Transverse colon (tissue), 4 donors: ENCODE measurements around the gene DAZAP1. TPM values are rescaled to one million over a fixed set of nuclear protein-coding genes. Genes with fewer than 3 reads are reported as not detected.

Experiments used
- DNase-seq: peaks from one replicate; pipeline ENCODE4 v3.0.0-alpha.2; 2019
- H3K27ac ChIP-seq, 4 donors: fragments of 200-600 bp; sonication (generic); 2 replicates each; pipeline ENCODE4 v1.5.1; 2016 to 2018; ENCODE audit warnings: inconsistent platforms in 4 of 4
- H3K27me3 ChIP-seq: fragments of 200-600 bp; sonication (generic); 2 replicates; pipeline ENCODE4 v1.5.1; 2017; ENCODE audit warnings: inconsistent platforms
- H3K36me3 ChIP-seq, 4 donors: fragments of 200-600 bp; sonication (generic); 2 replicates each; pipeline ENCODE4 v1.5.1; 2017 to 2019; ENCODE audit warnings: inconsistent platforms in 4 of 4
- H3K4me1 ChIP-seq, 4 donors: fragments of 200-600 bp; sonication (generic); 2 replicates each; pipeline ENCODE4 v1.5.1; 2017 to 2020; ENCODE audit warnings: inconsistent platforms in 4 of 4
- H3K4me3 ChIP-seq, 4 donors: fragments of 200-600 bp; sonication (generic); 1 replicate in 1 of 4; 2 replicates in 3 of 4; pipeline versions ENCODE4 v1.5.1 to v1.6.1; 2017 to 2019; ENCODE audit warnings: inconsistent platforms in 4 of 4
- H3K9me3 ChIP-seq, 2 donors: fragments of 200-600 bp; sonication (generic); 2 replicates each; pipeline ENCODE4 v1.5.1; 2017 to 2019; ENCODE audit warnings: inconsistent platforms in 2 of 2
- EP300 ChIP-seq: sonication (generic); formaldehyde crosslinking; IDR thresholded peaks from one replicate; pipeline ENCODE4 v1.6.1; 2017; ENCODE audit warnings: antibody characterized with exemption, low read depth
- POLR2A ChIP-seq: fragments of 450-650 bp; IDR thresholded peaks from one replicate; pipeline ENCODE4 v1.6.1; 2016; ENCODE audit warnings: antibody characterized with exemption, mild to moderate bottlenecking, moderate library complexity
- POLR2AphosphoS5 ChIP-seq, 3 donors: sonication (generic); formaldehyde crosslinking; IDR thresholded peaks; one replicate each; pipeline ENCODE4 v1.6.1; 2016; ENCODE audit warnings: antibody characterized with exemption in 3 of 3
- WGBS, 2 donors: methylation state at CpG; one replicate each; pipeline ENCODE4 v1.1.5; 2018; ENCODE audit warnings: low coverage in 1 of 2; 5-methylcytosine and 5-hydroxymethylcytosine counted together
- in situ Hi-C, 4 donors: fragments of 200-750 bp; cut with MboI; loops; one replicate each; pipeline versions ENCODE4 v1.15.0 to v1.15.1; 2017; ENCODE audit warnings: low sequenced_read_pairs in 3 of 4, low pct_ligation_motif_present in 1 of 4, low pct_unique_long_range_greater_than_20kb in 1 of 4
- intact Hi-C: fragments of 100-400 bp; cut with DNase I; formaldehyde crosslinking; loops from one replicate; pipeline ENCODE4 v1.15.1; 2023; ENCODE audit warnings: low total_unique reads
- total RNA-seq, 4 donors: library from RNA; depleted of rRNA; stranded (reverse); fragments of >200 nt; gene quantifications; one replicate each; pipeline ENCODE4 v1.1.0, GENCODE V29; 2016
- TF ChIP-seq, protein P1 (sequence below), 5 experiments: fragments of 200-600 bp in 3 of 5; fragments of 450-650 bp in 2 of 5; sonication (generic) in 3 of 5; IDR thresholded peaks; 1 replicate in 2 of 5; 2 replicates in 3 of 5; pipeline ENCODE4 v1.5.1; 2016 to 2017; ENCODE audit warnings: antibody characterized with exemption in 5 of 5, inconsistent platforms in 3 of 5, mild to moderate bottlenecking in 2 of 5, moderate library complexity in 1 of 5

Gene DAZAP1
- total RNA-seq, 4 donors from 2014 or later, result 36.3 to 77.2 (median 41.6) TPM

GRCh38 chr19:1383312-1384084 is 23.9 kb upstream of the DAZAP1 start, which contains the start of gene NDUFS7:
Gene NDUFS7 (plus strand): TSS chr19:1383907. CDS start chr19:1383927, 20 bp downstream.
- H3K27me3 ChIP-seq, result no peaks in the 10 kb centered on the region
- intact Hi-C loops (no loop called here), in situ Hi-C loops (loop anchor here in 2 of 4 donors (25.0 kb wide), 1 partner anchor 96 kb away; the partner anchor contains the start of genes EFNA2 (in 2 of the 2) and FAM174C (in 2 of the 2))
- peak within 1 kb of the TSS; percentile 93 to 98 (median 98) for H3K4me3 ChIP-seq
- peak; percentile 70 to 86 (median 83) for TF ChIP-seq POLR2AphosphoS5 (IDR thresholded peaks at IDR 0.05)
- TF ChIP-seq EP300, result peak; percentile 6
- peak; percentile 83 for TF ChIP-seq POLR2A
- TF ChIP-seq, protein P1, sequence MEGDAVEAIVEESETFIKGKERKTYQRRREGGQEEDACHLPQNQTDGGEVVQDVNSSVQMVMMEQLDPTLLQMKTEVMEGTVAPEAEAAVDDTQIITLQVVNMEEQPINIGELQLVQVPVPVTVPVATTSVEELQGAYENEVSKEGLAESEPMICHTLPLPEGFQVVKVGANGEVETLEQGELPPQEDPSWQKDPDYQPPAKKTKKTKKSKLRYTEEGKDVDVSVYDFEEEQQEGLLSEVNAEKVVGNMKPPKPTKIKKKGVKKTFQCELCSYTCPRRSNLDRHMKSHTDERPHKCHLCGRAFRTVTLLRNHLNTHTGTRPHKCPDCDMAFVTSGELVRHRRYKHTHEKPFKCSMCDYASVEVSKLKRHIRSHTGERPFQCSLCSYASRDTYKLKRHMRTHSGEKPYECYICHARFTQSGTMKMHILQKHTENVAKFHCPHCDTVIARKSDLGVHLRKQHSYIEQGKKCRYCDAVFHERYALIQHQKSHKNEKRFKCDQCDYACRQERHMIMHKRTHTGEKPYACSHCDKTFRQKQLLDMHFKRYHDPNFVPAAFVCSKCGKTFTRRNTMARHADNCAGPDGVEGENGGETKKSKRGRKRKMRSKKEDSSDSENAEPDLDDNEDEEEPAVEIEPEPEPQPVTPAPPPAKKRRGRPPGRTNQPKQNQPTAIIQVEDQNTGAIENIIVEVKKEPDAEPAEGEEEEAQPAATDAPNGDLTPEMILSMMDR (IDR thresholded peaks at IDR 0.05), result peak; percentile 12 to 76 (median 22)
- 0% methylated on average over 71 of the region's 90 CpGs; no CpG with 5 or more reads in 1 of the 2 donors for WGBS, 2 donors
- H3K27ac ChIP-seq, result peak within 1 kb of the TSS; percentile 93 to 98 (median 94)
- H3K36me3 ChIP-seq, result no peaks in the 10 kb centered on the region
- H3K9me3 ChIP-seq, result no peaks in the 10 kb centered on the region
- DNase-seq, result peak; percentile 91
- peaks cover 15 to 24% (median 16%) of the 10 kb centered on the region in 4 donors for H3K4me1 ChIP-seq

DNA sequence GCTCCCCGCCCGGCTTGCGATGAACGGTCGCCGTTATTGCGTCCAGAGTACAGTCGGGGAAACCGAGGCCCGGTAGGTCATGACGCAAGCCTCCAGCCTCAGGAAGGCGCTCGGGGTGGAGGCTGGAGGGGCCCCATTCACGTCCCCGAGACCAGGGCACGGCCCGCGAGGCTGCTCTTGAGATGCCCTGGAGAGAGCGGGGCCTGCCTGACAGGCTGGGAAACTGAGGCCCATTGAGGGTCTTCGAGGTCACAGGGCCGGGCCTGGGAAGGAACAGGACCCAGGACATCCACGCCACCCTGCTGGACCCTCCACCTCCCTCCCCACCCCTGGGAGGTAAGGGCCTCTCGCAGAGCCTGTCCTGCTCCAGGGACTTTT is 23.3 kb upstream of the DAZAP1 start:
- Histone ChIP-seq H3K27me3 (no peaks in the 10 kb centered on the region), H3K4me1 (peaks cover 15 to 24% (median 16%) of the 10 kb centered on the region in 4 donors), H3K9me3 (no peaks in the 10 kb centered on the region), H3K36me3 (peaks cover 0 to 4% (median under 1%) of the 10 kb centered on the region in 4 donors), H3K4me3 (peak overlapping the region; percentile 93 to 98 (median 98)), H3K27ac (peak overlapping the region; percentile 93 to 98 (median 94))
- WGBS, 2 donors, result 1% methylated on average over 7 of the region's 23 CpGs; no CpG with 5 or more reads in 1 of the 2 donors
- in situ Hi-C loops (loop anchor here in 2 of 4 donors (25.0 kb wide), 1 partner anchor 97 kb away; the partner anchor contains the start of genes EFNA2 (in 2 of the 2) and FAM174C (in 2 of the 2)), intact Hi-C loops (no loop called here)
- TF ChIP-seq, protein P1 (IDR thresholded peaks at IDR 0.05), result no peak
- TF ChIP-seq EP300 (no peak), POLR2A (no peak), POLR2AphosphoS5 (IDR thresholded peaks at IDR 0.05) (no peak)
- DNase-seq, result no peak

DNA sequence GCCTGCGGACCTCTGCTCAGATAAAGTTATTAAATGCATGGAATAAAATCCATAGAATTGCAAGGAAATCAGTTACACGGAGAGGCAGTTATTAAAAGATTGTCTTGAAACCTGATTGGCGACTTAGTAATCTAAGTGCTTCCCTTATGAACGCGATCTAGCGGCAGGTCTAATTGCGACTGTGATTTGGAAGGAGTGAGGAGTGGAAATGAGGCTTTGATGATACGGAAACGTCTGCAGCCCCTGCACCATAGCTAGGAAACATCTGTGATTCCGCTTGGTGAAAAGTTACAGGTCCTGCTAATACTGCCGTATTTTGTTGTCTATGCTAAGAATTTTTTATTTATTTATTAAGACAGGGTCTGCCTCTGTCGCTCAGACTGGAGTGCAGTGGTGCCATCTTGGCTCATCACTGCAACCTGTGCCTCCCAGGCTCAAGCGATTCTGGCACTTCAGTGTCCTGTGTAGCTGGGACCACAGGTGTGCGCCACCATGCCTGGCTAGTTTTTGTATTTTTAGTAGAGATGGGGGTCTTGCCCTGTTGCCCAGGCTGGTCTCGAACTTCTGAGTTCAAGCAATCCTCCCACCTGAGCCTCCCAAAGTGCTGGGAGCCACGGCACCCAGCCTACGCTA is 22.8 kb upstream of the DAZAP1 start:
- peaks cover 0 to 9% (median 3%) of the 10 kb centered on the region in 4 donors for H3K36me3 ChIP-seq
- H3K4me3 ChIP-seq, result peak overlapping the region; percentile 93 to 98 (median 98)
- intact Hi-C loops (no loop called here), in situ Hi-C loops (loop anchor here in 2 of 4 donors (25.0 kb wide), 1 partner anchor 97 kb away; the partner anchor contains the start of genes EFNA2 (in 2 of the 2) and FAM174C (in 2 of the 2))
- 27 to 28% methylated on average over 3 to 17 of the region's 17 CpGs for WGBS, 2 donors
- peaks cover 15 to 24% (median 16%) of the 10 kb centered on the region in 4 donors for H3K4me1 ChIP-seq
- DNase-seq, result no peak
- no peaks in the 10 kb centered on the region for H3K27me3 ChIP-seq
- no peak for TF ChIP-seq POLR2A
- no peak for TF ChIP-seq EP300
- TF ChIP-seq POLR2AphosphoS5 (IDR thresholded peaks at IDR 0.05), result no peak
- TF ChIP-seq, protein P1 (IDR thresholded peaks at IDR 0.05), result no peak
- H3K27ac ChIP-seq, result peak overlapping the region; percentile 93 to 98 (median 94)
- H3K9me3 ChIP-seq, result no peaks in the 10 kb centered on the region
